Measurements from ENCODE around the gene TMEM97.

The TMEM97 gene

DNA sequence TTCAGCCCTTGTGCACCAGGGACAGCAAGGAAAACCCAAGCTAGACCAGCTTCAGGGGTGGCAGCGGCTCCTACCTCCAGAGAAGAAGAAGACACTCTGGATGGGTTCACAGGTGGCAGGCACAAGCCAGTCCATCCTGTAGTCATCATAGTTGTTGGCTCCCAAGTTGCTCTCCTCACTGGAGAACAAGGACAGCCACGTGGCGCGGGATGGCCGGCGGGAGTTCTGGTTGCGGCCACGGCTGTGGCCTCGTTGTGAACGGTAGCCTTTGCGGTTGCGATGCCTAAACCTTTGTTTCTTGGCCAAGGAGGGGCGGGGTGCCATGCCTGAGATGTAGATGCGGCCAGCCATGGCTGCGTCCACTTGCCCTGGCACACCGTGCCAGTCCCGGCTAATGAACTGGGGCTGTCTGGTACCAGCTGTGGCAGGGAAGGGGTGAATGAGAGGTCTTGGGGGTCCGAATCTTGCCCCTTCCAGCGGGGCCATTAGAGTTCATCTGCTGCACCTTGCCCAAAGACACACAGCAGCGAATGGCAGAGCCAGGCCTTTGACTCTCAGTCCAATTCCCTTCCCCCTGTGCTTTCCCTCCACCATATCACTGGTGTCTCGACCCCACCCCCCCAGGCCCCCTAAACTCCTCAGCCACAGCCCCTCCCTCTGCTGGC lies 48.8 kb downstream of the TMEM97 start:
- no peak for DNase-seq

DNA sequence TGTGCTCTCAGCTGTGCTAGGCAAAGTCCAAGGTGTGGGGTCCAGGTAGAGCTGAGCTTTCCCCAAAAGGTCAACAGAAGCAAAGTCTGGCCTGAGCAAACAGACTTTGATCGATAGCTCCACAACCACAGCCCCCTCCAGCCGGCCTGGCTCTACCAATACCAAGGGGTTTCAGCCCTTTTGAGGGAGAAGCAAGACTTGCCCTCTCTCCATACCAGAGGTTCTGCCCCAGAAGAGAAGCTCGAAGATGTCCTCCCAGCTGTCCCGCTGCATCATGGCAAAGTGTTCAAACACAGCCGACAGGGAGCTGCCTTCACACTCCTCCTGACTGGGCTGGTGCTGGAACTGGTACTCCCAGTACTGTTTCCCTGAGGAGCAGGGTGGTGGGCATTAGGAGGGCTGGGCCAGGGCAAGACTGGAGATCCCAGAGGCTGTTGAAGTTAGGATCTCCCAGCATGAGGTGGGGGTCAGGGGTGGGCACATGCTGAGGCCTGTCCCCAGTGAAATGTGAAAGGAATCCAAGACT lies 49.4 kb downstream of the TMEM97 start:
- DNase-seq = no peak

DNA sequence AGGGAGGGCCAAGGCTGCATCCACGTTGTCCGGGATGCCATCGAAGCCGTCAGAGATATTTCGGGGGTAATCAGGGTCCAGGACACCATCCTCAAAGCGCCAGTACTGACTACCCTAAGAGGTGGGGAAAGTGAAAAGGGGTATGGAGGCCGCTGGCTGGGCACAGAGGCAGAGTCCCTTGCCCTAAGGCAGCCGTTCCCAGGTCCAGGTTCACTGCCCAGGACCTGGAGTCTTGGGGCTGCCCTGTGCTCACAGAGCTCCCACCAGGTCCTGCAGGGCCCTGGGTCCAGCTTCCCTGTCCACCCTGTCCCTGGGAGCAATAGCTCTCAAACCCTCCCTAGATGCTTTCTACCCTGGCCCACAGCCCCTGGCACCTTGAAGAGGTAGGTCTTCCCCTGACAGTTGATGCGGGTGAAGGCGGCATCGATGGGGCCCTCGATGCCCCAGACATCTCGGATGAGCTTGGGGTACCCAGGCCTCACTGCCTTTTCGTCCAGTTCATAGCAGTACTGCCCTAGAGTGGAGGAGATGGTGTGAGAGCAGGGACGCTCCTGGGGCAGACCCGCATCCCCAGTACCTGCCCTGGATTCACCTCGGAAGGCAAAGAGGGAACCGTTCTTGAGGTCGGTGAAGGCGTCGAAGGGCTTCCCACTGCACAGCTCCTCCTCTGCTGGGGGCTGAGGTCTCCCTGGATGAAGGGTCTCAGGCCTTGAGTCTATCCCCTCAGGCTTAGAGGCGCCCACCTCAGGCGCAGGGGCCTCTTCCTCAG lies 50.1 kb downstream of the TMEM97 start:
- DNase-seq = no peak

DNA sequence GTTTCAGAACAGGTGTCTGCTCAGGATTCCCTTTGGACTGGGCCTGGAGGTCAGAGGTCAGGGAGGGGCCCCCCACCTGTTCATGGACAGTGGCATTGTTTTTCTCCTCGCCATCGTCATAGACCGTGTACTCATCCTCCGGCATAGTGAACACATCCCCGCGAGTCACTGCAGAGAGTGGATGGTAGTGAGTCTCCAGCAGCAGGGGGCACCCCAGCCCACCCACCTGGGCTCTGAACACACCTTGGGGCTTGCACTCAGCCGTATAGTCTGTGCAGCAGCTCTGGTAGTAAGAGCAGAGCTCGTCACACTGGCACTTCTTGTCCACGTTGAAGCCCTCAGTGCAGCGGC lies 50.7 kb downstream of the TMEM97 start:
- no peak for DNase-seq

DNA sequence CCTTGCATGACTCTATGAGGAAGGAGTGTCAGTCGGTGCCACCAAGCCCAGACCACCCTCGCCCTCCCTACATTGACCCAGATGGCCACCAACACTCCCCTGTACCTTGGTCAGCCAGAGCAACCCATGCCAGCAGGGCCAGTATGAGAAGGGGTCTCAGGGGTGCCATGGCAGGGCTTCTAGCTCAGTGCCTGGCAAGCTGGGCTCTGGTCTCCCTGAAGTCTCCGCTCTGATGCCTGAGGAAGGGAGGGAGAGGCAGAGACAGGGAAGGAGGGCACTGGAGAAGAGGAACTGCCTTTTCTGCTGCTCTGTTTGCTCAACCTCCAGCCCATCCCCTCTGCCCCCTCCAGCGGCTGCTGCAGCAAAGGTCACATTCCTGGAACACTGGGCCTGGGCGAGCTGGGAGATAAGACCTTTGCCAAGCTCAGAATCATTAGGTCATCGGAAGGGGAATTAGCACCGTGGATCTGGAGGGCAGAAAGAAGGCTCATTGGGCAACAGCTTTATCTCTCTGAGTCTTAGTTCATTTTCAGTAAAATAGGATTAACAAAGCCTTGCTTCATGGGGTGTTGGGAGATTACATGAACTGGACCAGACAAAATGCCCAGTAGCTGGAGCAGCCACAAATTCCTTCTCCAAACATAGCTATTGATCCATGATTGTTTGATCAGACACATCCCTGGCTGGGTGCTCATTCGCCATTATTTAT lies 51.2 kb downstream of the TMEM97 start, which contains the start of gene VTN:
Gene VTN, minus strand, starts transcription at position 273 of the 709 bp plus-strand sequence. Its CDS starts 104 bp downstream, at position 169.
- DNase-seq = no peak

DNA sequence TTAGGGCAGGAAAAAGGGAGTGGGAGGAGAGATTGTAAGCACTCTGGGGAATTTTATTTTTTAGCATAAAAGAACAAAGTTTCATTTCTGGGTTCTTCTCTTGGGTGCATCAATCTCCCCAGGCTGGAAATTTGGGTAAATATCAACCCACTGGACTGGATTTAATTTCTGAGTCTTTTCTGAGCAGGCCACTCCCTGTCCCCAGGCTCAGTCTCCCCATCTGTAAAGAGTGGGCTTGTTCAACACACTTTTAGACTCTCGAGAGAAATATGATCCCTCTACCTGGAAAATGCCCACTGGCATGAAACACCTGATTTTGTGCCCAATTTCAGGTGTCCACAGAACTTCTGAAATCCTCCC lies 51.7 kb downstream of the TMEM97 start:
- DNase-seq = no peak

DNA sequence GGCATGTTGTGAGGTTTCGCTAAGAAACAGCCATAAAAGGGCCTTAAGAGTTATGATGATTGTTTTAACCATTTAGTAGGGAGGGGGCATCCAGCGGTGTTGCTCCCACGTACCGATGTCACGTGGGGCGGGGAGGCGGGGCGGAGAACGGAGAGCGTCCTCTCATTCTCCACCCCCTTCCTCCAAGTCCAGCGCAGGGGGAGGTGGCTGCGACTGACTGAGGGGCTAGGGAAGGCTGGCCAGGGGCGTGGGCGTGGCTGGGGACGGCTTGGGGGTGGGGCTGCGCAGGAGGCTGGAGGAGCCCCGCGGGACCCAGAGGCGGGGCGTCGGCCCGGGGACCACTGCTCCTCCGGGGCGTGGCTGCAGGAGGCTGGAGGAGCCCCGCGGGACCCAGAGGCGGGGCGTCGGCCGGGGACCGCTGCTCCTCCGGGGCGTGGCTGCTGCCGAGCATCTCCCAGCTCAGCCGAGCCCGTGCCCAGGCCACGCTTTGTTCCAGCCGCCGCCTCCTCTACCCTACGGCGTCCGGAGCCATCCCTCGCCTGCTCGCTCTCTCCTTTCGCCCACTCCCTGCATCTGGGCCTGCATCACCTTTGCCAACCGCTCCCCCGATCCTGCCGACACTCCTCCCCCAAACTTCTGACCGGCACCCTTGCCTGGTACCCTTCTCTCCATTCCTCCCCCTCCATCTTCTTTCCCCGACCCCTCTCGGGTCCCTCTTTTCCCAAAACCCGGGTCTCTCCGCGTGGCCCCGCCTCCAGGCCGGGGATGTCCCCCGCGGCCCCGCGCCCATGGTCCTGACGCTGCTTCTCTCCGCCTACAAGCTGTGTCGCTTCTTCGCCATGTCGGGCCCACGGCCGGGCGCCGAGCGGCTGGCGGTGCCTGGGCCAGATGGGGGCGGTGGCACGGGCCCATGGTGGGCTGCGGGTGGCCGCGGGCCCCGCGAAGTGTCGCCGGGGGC lies 52.5 kb downstream of the TMEM97 start, which contains the start of gene SARM1:
Gene SARM1, plus strand, starts transcription at position 450 of the 958 bp plus-strand sequence. Its CDS starts 339 bp downstream, at position 789.
- DNase-seq = peak; percentile 69

DNA sequence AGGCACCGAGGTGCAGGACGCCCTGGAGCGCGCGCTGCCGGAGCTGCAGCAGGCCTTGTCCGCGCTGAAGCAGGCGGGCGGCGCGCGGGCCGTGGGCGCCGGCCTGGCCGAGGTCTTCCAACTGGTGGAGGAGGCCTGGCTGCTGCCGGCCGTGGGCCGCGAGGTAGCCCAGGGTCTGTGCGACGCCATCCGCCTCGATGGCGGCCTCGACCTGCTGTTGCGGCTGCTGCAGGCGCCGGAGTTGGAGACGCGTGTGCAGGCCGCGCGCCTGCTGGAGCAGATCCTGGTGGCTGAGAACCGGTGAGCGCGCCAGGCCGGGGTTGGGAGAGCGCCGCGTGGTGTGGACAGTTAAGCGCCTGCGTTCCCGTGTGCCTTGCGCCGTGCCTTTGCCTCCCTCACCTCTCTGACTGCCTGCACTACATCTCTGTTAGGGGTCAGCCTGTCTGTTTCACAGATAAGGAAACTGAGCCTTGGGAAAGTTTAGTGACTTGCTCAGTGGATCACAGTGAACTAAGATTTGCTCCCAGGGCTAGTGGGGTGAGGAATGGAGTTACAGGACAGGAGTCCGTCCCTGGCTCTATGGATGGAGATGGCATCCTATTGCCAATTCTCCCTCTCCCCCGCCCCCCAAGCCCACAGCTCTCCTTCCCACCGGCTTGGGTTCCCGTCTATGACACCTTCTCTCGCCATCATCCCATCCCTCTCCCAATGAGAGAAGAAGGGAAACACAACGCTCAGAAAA lies 53.4 kb downstream of the TMEM97 start:
- DNase-seq = peak; percentile 18

DNA sequence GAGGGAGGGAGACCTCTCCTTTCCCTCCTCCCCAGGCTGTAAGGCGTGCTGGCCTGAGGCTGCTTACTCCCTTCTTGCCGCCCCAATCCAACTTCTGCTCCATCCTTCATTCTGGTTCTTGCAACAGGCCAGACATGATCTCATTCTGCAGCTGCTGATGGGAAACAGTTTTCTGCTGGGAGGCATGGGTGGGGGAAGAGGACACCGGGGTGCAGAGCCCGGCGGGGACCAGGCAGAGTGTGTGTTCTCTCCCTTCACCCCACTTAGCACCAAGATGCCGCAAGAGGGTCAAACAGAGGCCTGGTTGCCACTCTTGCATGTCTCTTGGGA lies 53.9 kb downstream of the TMEM97 start:
- no peak for DNase-seq

Data from activated gamma-delta T cell (primary cell).